SJSA1 (cell line): Measurements from ENCODE around the gene SYNRG. TPM values are rescaled to one million over a fixed set of nuclear protein-coding genes. Genes with fewer than 3 reads are reported as not detected.

Experiments
- DNase-seq, 2 experiments: peaks; one replicate each; pipeline ENCODE4 v3.0.0-alpha.2; 2015 to 2020; ENCODE audit warnings: low spot score in 2 of 2, low read depth in 1 of 2
- H3K27ac ChIP-seq: fragments of 250-450 bp; sonication (Bioruptor Pico); 2 replicates; pipeline ENCODE4 v1.5.1; 2020; ENCODE audit warnings: mild to moderate bottlenecking, moderate library complexity
- H3K27me3 ChIP-seq: fragments of 250-450 bp; sonication (Bioruptor Pico); replicated peaks from 2 replicates; pipeline ENCODE4 v1.5.1; 2020; ENCODE audit warnings: mild to moderate bottlenecking, moderate library complexity
- H3K36me3 ChIP-seq: fragments of 250-450 bp; sonication (Bioruptor Pico); 2 replicates; pipeline ENCODE4 v1.5.1; 2020; ENCODE audit warnings: mild to moderate bottlenecking
- H3K4me1 ChIP-seq: fragments of 250-450 bp; sonication (Bioruptor Pico); replicated peaks from 2 replicates; pipeline ENCODE4 v1.6.1; 2021; ENCODE audit warnings: mild to moderate bottlenecking
- H3K4me3 ChIP-seq: fragments of 250-450 bp; sonication (Bioruptor Pico); 2 replicates; pipeline ENCODE4 v1.5.1; 2020; ENCODE audit warnings: mild to moderate bottlenecking
- H3K9me3 ChIP-seq: fragments of 250-450 bp; sonication (Bioruptor Pico); replicated peaks from 2 replicates; pipeline ENCODE4 v1.5.1; 2020; ENCODE audit warnings: mild to moderate bottlenecking
- total RNA-seq: library from RNA; depleted of rRNA; stranded (reverse); fragments of >200 nt; shearing (Covaris generic); gene quantifications from 2 replicates; pipeline ENCODE4 v1.2.3, GENCODE V29; 2014

The SYNRG gene
- total RNA-seq, 1 experiment from 2014 or later, result 7.1 TPM

GRCh38 chr17:37545486-37545885, 63.7 kb downstream of the SYNRG start:
- Histone ChIP-seq H3K4me1 (no peaks in the 10 kb centered on the region), H3K4me3 (no peak overlapping the region), H3K27ac (no peak overlapping the region), H3K27me3 (no peaks in the 10 kb centered on the region), H3K9me3 (no peaks in the 10 kb centered on the region), H3K36me3 (peaks cover 40% of the 10 kb centered on the region)
- DNase-seq, result no peak

- Histone ChIP-seq H3K9me3 (no peaks in the 10 kb centered on the region), H3K27ac (no peak overlapping the region), H3K4me1 (no peaks in the 10 kb centered on the region), H3K4me3 (no peak overlapping the region), H3K36me3 (peaks cover 56% of the 10 kb centered on the region), H3K27me3 (no peaks in the 10 kb centered on the region)
- no peak for DNase-seq
These were observed 65.6 kb downstream of the SYNRG start for GRCh38 chr17:37543637-37544052.

GRCh38 chr17:37541880-37542660, 67.1 kb downstream of the SYNRG start:
- H3K27me3 ChIP-seq, result no peaks in the 10 kb centered on the region
- H3K4me3 ChIP-seq, result no peak overlapping the region
- no peaks in the 10 kb centered on the region for H3K9me3 ChIP-seq
- H3K27ac ChIP-seq, result no peak overlapping the region
- H3K36me3 ChIP-seq, result peaks cover 70% of the 10 kb centered on the region
- no peak for DNase-seq
- no peaks in the 10 kb centered on the region for H3K4me1 ChIP-seq

GRCh38 chr17:37538981-37539659, 70.1 kb downstream of the SYNRG start:
- H3K4me3 ChIP-seq, result no peak overlapping the region
- H3K4me1 ChIP-seq, result no peaks in the 10 kb centered on the region
- no peaks in the 10 kb centered on the region for H3K9me3 ChIP-seq
- no peak overlapping the region for H3K27ac ChIP-seq
- peaks cover 80% of the 10 kb centered on the region for H3K36me3 ChIP-seq
- H3K27me3 ChIP-seq, result no peaks in the 10 kb centered on the region
- no peak for DNase-seq

- DNase-seq, result no peak
- Histone ChIP-seq H3K27me3 (no peaks in the 10 kb centered on the region), H3K27ac (no peak overlapping the region), H3K9me3 (no peaks in the 10 kb centered on the region), H3K36me3 (peaks cover 67% of the 10 kb centered on the region), H3K4me3 (no peak overlapping the region), H3K4me1 (no peaks in the 10 kb centered on the region)
These were observed 73.3 kb downstream of the SYNRG start for GRCh38 chr17:37535906-37536305.

- Histone ChIP-seq H3K4me3 (no peak overlapping the region), H3K36me3 (peaks cover 53% of the 10 kb centered on the region), H3K4me1 (no peaks in the 10 kb centered on the region), H3K9me3 (no peaks in the 10 kb centered on the region), H3K27ac (no peak overlapping the region), H3K27me3 (no peaks in the 10 kb centered on the region)
- DNase-seq, result no peak
These were observed 76.5 kb downstream of the SYNRG start for GRCh38 chr17:37532756-37533155.

- no peak for DNase-seq
- peaks cover 45% of the 10 kb centered on the region for H3K36me3 ChIP-seq
- no peaks in the 10 kb centered on the region for H3K9me3 ChIP-seq
- no peaks in the 10 kb centered on the region for H3K27me3 ChIP-seq
- no peaks in the 10 kb centered on the region for H3K4me1 ChIP-seq
- no peak overlapping the region for H3K27ac ChIP-seq
- H3K4me3 ChIP-seq, result no peak overlapping the region
These were observed 78.8 kb downstream of the SYNRG start for GRCh38 chr17:37530420-37530819.

- H3K4me3 ChIP-seq, result no peak overlapping the region
- no peaks in the 10 kb centered on the region for H3K9me3 ChIP-seq
- H3K27me3 ChIP-seq, result no peaks in the 10 kb centered on the region
- H3K36me3 ChIP-seq, result peaks cover 44% of the 10 kb centered on the region
- no peak overlapping the region for H3K27ac ChIP-seq
- DNase-seq, result peak in 1 of 2 experiments; percentile 31
- H3K4me1 ChIP-seq, result no peaks in the 10 kb centered on the region
These were observed 81.9 kb downstream of the SYNRG start for GRCh38 chr17:37527249-37527851.

GRCh38 chr17:37523715-37524219, 85.5 kb downstream of the SYNRG start:
- H3K27ac ChIP-seq, result no peak overlapping the region
- H3K36me3 ChIP-seq, result peaks cover 48% of the 10 kb centered on the region
- H3K27me3 ChIP-seq, result no peaks in the 10 kb centered on the region
- peaks cover 18% of the 10 kb centered on the region for H3K4me1 ChIP-seq
- no peaks in the 10 kb centered on the region for H3K9me3 ChIP-seq
- H3K4me3 ChIP-seq, result no peak overlapping the region
- DNase-seq, result no peak

- Histone ChIP-seq H3K4me3 (no peak overlapping the region), H3K27me3 (no peaks in the 10 kb centered on the region), H3K4me1 (peaks cover 26% of the 10 kb centered on the region), H3K9me3 (no peaks in the 10 kb centered on the region), H3K36me3 (peaks cover 54% of the 10 kb centered on the region), H3K27ac (no peak overlapping the region)
- DNase-seq, result no peak
These were observed 87.4 kb downstream of the SYNRG start for GRCh38 chr17:37521821-37522220.

GRCh38 chr17:37520174-37520573, 89.0 kb downstream of the SYNRG start:
- peaks cover 42% of the 10 kb centered on the region for H3K4me1 ChIP-seq
- H3K36me3 ChIP-seq, result peaks cover 56% of the 10 kb centered on the region
- no peaks in the 10 kb centered on the region for H3K27me3 ChIP-seq
- no peak for DNase-seq
- H3K27ac ChIP-seq, result no peak overlapping the region
- no peaks in the 10 kb centered on the region for H3K9me3 ChIP-seq
- H3K4me3 ChIP-seq, result no peak overlapping the region

GRCh38 chr17:37519251-37519985, 89.8 kb downstream of the SYNRG start:
- Histone ChIP-seq H3K9me3 (no peaks in the 10 kb centered on the region), H3K4me3 (no peak overlapping the region), H3K27me3 (no peaks in the 10 kb centered on the region), H3K4me1 (peaks cover 43% of the 10 kb centered on the region), H3K27ac (peak overlapping the region; percentile 13; the same call in 1 of the 2 replicates), H3K36me3 (peaks cover 62% of the 10 kb centered on the region)
- DNase-seq, result peak in 1 of 2 experiments; percentile 46

GRCh38 chr17:37518826-37519225, 90.4 kb downstream of the SYNRG start:
- H3K27ac ChIP-seq, result peak overlapping the region; percentile 13; the same call in 1 of the 2 replicates

More at GRCh38 chr17:37518826-37519225, 90.4 kb downstream of the SYNRG start:
- H3K4me3 ChIP-seq, result no peak overlapping the region
- H3K9me3 ChIP-seq, result no peaks in the 10 kb centered on the region
- no peaks in the 10 kb centered on the region for H3K27me3 ChIP-seq
- peaks cover 45% of the 10 kb centered on the region for H3K4me1 ChIP-seq
- no peak for DNase-seq
- peaks cover 63% of the 10 kb centered on the region for H3K36me3 ChIP-seq
